Measurements from ENCODE around the gene ATG9B.

GRCh38 chr7:151063212-151063561, 38.9 kb upstream of the ATG9B start:
- TF ChIP-seq POLR2A (IDR thresholded peaks at IDR 0.05; ENCODE audit: low read depth, low read length) (no peak), POLR2AphosphoS5 (IDR thresholded peaks at IDR 0.05; ENCODE audit: low read depth, low read length) (no peak), TAF1 (IDR thresholded peaks at IDR 0.05; ENCODE audit: borderline replicate concordance, low read depth, low read length) (no peak)
